Ovary (tissue), 9 donors: ENCODE measurements around the gene EIF4E3. TPM values are rescaled to one million over a fixed set of nuclear protein-coding genes. Genes with fewer than 3 reads are reported as not detected.

Source experiments
- DNase-seq, 5 donors: peaks; one replicate each; pipeline ENCODE4 v3.0.0-alpha.2; 2019 to 2020
- H3K27ac ChIP-seq, 2 donors: fragments of 200-600 bp; one replicate each; pipeline versions ENCODE4 v1.5.1 to v1.8.0; 2019 to 2022
- H3K27me3 ChIP-seq: fragments of 200-600 bp; one replicate; pipeline ENCODE4 v1.8.0; 2022
- H3K36me3 ChIP-seq: fragments of 200-600 bp; sonication (generic); one replicate; pipeline ENCODE4 v1.5.1; 2019
- H3K4me1 ChIP-seq: one replicate; pipeline ENCODE4 v1.8.1; 2013; ENCODE audit warnings: mild to moderate bottlenecking, moderate library complexity; ENCODE audit not compliant: insufficient read depth
- H3K4me3 ChIP-seq: fragments of 200-600 bp; sonication (generic); one replicate; pipeline ENCODE4 v1.5.1; 2017
- H3K9me3 ChIP-seq, 2 donors: fragments of 200-600 bp in 1 of 2; sonication (generic) in 1 of 2; one replicate each; pipeline versions ENCODE4 v1.5.1 to v1.8.1; 2013 to 2019; ENCODE audit warnings: mild to moderate bottlenecking in 1 of 2, moderate library complexity in 1 of 2
- EP300 ChIP-seq: sonication (generic); formaldehyde crosslinking; IDR thresholded peaks from one replicate; pipeline ENCODE4 v1.6.1; 2017; ENCODE audit warnings: antibody characterized with exemption
- POLR2A ChIP-seq: fragments of 450-650 bp; IDR thresholded peaks from one replicate; pipeline ENCODE4 v1.6.1; 2017; ENCODE audit warnings: antibody characterized with exemption, mild to moderate bottlenecking, moderate library complexity
- WGBS, 3 donors: extraction: QIAGEN DNeasy Blood & Tissue Kit in 1 of 3; methylation state at CpG; one replicate each; pipeline versions ENCODE4 v1.1.5 to v1.1.7; 2013 to 2017; 5-methylcytosine and 5-hydroxymethylcytosine counted together
- intact Hi-C, 4 donors: fragments of 100-400 bp; cut with DNase I; formaldehyde crosslinking; loops; one replicate each; pipeline versions ENCODE4 v1.11.0 to v1.15.1; 2022 to 2023
- polyA plus RNA-seq, 2 donors: library from polyadenylated mRNA; stranded (reverse); fragments of 200-250 nt in 1 of 2; fragments of 350-450 nt in 1 of 2; fragmentation: Illumina TruSeq in 1 of 2; extraction: RNeasy Lipid Tissue Mini Kit (QIAGEN cat#74804) in 1 of 2; gene quantifications; one replicate each; pipeline ENCODE4 v1.2.3, GENCODE V29; 2013 to 2014
- total RNA-seq, 7 donors: library from RNA; depleted of rRNA in 2 of 7; stranded (reverse); fragments of >200 nt in 2 of 7; fragmentation: NEBNext Ultra II Directional in 3 of 7; extraction: Animal tissue kit (Norgen Biotek cat#: 25700) in 3 of 7; gene quantifications; one replicate each; pipeline versions ENCODE4 v1.1.0 to v1.2.4, GENCODE V29; 2016 to 2023
- TF ChIP-seq, protein P1 (sequence below), 3 donors: fragments of 450-650 bp in 2 of 3; fragments of 200-600 bp in 1 of 3; IDR thresholded peaks; one replicate each; pipeline versions ENCODE4 v1.5.1 to v1.8.0; 2016 to 2022; ENCODE audit warnings: antibody characterized with exemption in 3 of 3, mild to moderate bottlenecking in 1 of 3
- donor health status: DM: no; HTN: no; CAD: no; lungs with moderate emphysema.
- donor health status: DM: no; HTN: no; CAD: no.
- donor health status: Bipolar disorder and iron deficiency.
- donor health status: DM: yes; HTN: yes; CAD: no.
- donor health status: DM: no; HTN: no; CAD: no.
- donor health status: DM: yes; HTN: yes; CAD: no.

Gene EIF4E3
- total and polyA plus RNA-seq, 9 donors, result 13.0 to 51.7 (median 38.2) TPM

DNA sequence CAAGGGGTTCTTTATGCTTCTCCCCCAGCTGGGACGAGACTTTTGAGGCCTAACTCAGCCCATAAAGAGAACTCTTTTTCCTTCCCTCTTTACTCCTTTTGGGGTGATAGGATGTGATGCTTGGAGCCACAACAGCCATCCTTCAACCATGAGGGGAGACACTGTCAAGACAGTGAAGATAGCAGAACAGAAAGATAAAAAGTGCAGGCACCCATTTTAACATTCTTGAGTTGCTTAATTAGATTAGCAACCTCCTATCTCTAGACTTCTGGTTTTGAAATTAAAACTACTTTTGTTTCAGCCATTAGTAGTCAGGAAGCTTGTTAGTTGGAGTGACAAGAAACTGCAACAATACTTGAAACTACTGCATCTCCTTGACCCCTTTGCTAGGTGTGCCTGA lies 34.9 kb upstream of the EIF4E3 start:
- no peaks in the 10 kb centered on the region for H3K27me3 ChIP-seq
- H3K27ac ChIP-seq, result no peak overlapping the region
- WGBS, 3 donors, result 90 to 94% (median 94%) methylated on average over 1 of the region's 1 CpG
- H3K9me3 ChIP-seq, result no peaks in the 10 kb centered on the region
- intact Hi-C loops, result no loop called here
- no peaks in the 10 kb centered on the region for H3K36me3 ChIP-seq
- no peak for DNase-seq
- peaks cover under 1% of the 10 kb centered on the region for H3K4me1 ChIP-seq
- no peak overlapping the region for H3K4me3 ChIP-seq
- TF ChIP-seq, protein P1, sequence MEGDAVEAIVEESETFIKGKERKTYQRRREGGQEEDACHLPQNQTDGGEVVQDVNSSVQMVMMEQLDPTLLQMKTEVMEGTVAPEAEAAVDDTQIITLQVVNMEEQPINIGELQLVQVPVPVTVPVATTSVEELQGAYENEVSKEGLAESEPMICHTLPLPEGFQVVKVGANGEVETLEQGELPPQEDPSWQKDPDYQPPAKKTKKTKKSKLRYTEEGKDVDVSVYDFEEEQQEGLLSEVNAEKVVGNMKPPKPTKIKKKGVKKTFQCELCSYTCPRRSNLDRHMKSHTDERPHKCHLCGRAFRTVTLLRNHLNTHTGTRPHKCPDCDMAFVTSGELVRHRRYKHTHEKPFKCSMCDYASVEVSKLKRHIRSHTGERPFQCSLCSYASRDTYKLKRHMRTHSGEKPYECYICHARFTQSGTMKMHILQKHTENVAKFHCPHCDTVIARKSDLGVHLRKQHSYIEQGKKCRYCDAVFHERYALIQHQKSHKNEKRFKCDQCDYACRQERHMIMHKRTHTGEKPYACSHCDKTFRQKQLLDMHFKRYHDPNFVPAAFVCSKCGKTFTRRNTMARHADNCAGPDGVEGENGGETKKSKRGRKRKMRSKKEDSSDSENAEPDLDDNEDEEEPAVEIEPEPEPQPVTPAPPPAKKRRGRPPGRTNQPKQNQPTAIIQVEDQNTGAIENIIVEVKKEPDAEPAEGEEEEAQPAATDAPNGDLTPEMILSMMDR (IDR thresholded peaks at IDR 0.05), result no peak
- no peak for TF ChIP-seq POLR2A
- no peak for TF ChIP-seq EP300

- Histone ChIP-seq H3K4me3 (no peak overlapping the region), H3K27me3 (no peaks in the 10 kb centered on the region), H3K9me3 (no peaks in the 10 kb centered on the region), H3K4me1 (peaks cover 1% of the 10 kb centered on the region), H3K27ac (no peak overlapping the region), H3K36me3 (no peaks in the 10 kb centered on the region)
- DNase-seq, result no peak
- 73 to 79% (median 75%) methylated on average over 5 of the region's 5 CpGs for WGBS, 3 donors
- intact Hi-C loops, result no loop called here
- TF ChIP-seq POLR2A (no peak), EP300 (no peak)
- TF ChIP-seq, protein P1 (IDR thresholded peaks at IDR 0.05), result no peak
These were observed 34.2 kb upstream of the EIF4E3 start for GRCh38 chr3:71759401-71759800.

DNA sequence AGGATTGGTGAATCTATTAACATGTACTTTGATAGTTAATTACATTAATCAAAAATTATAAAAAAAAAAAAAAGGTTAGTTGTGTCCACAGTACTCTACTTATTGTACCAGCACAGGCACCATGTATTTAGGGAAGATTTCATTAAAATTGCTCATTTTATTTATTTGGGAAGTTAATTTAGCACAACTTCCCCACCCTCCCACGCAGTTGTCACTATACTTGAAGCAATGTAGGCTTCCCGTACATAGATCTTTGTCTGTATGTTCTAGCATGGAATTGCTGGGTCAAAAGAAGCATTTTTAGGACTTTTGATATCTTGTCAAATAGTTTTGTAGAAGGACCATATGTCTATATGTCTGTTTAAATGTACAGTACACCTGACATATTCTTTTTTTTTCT lies 32.9 kb upstream of the EIF4E3 start:
- H3K27ac ChIP-seq, result no peak overlapping the region
- H3K36me3 ChIP-seq, result no peaks in the 10 kb centered on the region
- 90 to 96% (median 95%) methylated on average over 2 of the region's 2 CpGs for WGBS, 3 donors
- H3K4me3 ChIP-seq, result no peak overlapping the region
- no peaks in the 10 kb centered on the region for H3K9me3 ChIP-seq
- no peak for TF ChIP-seq EP300
- no peak for TF ChIP-seq POLR2A
- H3K27me3 ChIP-seq, result no peaks in the 10 kb centered on the region
- intact Hi-C loops, result no loop called here
- H3K4me1 ChIP-seq, result peaks cover 1% of the 10 kb centered on the region
- no peak for DNase-seq

- DNase-seq, result peak in 1 of 5 donors; percentile 23
- intact Hi-C loops, result no loop called here
- Histone ChIP-seq H3K4me1 (peaks cover 1% of the 10 kb centered on the region), H3K36me3 (no peaks in the 10 kb centered on the region), H3K27me3 (no peaks in the 10 kb centered on the region), H3K9me3 (no peaks in the 10 kb centered on the region), H3K27ac (no peak overlapping the region), H3K4me3 (peak overlapping the region; percentile 50)
- WGBS, 3 donors, result 24 to 33% (median 33%) methylated on average over 33 to 65 of the region's 65 CpGs
- TF ChIP-seq, protein P1 (IDR thresholded peaks at IDR 0.05), result no peak
- TF ChIP-seq POLR2A (no peak), EP300 (no peak)
These were observed 29.5 kb upstream of the EIF4E3 start for GRCh38 chr3:71754610-71755253.
